AG09309 (cell line): ENCODE results near the gene TRIP13.

Source experiments
- DNase-seq: peaks from one replicate; pipeline ENCODE4 v3.0.0-alpha.2; 2010; ENCODE audit warnings: low read depth
- H3K4me3 ChIP-seq: 2 replicates; pipeline ENCODE4 v1.5.1; 2011; ENCODE audit warnings: mild to moderate bottlenecking, low read depth, low read length, moderate library complexity; ENCODE audit not compliant: control insufficient read depth
- TF ChIP-seq, protein P1 (sequence below): IDR thresholded peaks from 2 replicates; pipeline ENCODE4 v1.5.1; 2011; ENCODE audit warnings: mild to moderate bottlenecking, low read depth, low read length, inconsistent platforms; ENCODE audit not compliant: insufficient read depth, control insufficient read depth; ENCODE audit errors: missing control alignments

TRIP13 gene

GRCh38 chr5:949815-950560, 57.3 kb downstream of the TRIP13 start:
- TF ChIP-seq, protein P1, sequence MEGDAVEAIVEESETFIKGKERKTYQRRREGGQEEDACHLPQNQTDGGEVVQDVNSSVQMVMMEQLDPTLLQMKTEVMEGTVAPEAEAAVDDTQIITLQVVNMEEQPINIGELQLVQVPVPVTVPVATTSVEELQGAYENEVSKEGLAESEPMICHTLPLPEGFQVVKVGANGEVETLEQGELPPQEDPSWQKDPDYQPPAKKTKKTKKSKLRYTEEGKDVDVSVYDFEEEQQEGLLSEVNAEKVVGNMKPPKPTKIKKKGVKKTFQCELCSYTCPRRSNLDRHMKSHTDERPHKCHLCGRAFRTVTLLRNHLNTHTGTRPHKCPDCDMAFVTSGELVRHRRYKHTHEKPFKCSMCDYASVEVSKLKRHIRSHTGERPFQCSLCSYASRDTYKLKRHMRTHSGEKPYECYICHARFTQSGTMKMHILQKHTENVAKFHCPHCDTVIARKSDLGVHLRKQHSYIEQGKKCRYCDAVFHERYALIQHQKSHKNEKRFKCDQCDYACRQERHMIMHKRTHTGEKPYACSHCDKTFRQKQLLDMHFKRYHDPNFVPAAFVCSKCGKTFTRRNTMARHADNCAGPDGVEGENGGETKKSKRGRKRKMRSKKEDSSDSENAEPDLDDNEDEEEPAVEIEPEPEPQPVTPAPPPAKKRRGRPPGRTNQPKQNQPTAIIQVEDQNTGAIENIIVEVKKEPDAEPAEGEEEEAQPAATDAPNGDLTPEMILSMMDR: no peak
- no peak for DNase-seq

GRCh38 chr5:951940-952596, 59.4 kb downstream of the TRIP13 start:
- TF ChIP-seq, protein P1: no peak
- H3K4me3 ChIP-seq: no peak overlapping the region
- no peak for DNase-seq

More at GRCh38 chr5:949815-950560, 57.3 kb downstream of the TRIP13 start:
- H3K4me3 ChIP-seq: no peak overlapping the region

GRCh38 chr5:952597-953271, 60.0 kb downstream of the TRIP13 start:
- no peak overlapping the region for H3K4me3 ChIP-seq
- TF ChIP-seq, protein P1: no peak
- DNase-seq: no peak

DNA sequence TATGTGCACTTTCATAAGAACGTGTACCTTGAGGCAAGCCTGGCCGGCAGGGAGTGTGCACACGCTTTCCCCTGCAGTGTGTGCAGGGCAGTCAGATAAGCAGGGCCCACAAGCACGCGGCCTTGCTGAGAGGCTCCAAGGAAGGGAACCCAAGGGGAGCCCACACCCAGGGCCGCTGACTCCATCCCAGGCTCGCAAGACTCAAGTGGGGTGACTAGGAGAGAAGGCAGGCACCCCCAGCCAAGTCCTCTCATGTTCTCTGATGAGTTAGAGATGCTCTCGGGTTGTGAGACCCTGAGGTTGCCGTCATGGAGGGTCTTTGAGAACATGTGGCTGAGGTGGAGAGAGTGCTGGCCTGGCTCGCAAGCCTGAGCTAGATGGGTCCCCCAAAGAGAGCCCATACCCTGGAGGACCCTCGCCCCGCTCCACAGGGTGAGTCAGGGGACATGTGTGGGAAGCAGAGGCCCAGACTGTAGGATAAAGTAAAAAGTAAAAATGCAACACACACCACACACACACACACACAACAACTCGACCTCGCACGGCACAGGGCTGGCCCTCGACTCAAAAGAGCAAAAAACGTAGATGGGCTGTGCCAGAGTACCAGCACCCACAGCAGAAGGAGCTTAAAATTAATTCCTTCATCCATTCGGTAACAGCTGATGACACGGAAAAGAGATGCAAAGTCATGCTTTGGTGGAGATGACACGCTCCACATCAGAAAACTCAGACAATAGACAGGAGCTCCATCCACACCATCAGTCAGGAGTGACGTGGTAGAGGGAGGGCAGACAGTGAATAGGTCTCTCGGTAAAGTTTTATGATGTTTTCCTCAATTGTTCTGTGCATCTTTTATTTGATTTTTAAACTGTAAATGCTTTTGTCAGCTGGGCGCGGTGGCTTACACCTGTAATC, 61.1 kb downstream of the TRIP13 start:
- DNase-seq: no peak
- H3K4me3 ChIP-seq: no peak overlapping the region
- TF ChIP-seq, protein P1: no peak

GRCh38 chr5:955886-956761, 63.4 kb downstream of the TRIP13 start:
- TF ChIP-seq, protein P1: no peak
- H3K4me3 ChIP-seq: no peak overlapping the region
- no peak for DNase-seq
